SW480 (cell line): ENCODE results near the gene RAB3A.
"Not testable (repeated sequence)": the region's sequence is repeated elsewhere in the genome, so short reads cannot be mapped to it uniquely, and the experiment has no call there.

Experiments used
- DNase-seq: peaks from one replicate; pipeline ENCODE4 v3.0.0-alpha.2; 2016; ENCODE audit warnings: low spot score

Gene RAB3A

DNA sequence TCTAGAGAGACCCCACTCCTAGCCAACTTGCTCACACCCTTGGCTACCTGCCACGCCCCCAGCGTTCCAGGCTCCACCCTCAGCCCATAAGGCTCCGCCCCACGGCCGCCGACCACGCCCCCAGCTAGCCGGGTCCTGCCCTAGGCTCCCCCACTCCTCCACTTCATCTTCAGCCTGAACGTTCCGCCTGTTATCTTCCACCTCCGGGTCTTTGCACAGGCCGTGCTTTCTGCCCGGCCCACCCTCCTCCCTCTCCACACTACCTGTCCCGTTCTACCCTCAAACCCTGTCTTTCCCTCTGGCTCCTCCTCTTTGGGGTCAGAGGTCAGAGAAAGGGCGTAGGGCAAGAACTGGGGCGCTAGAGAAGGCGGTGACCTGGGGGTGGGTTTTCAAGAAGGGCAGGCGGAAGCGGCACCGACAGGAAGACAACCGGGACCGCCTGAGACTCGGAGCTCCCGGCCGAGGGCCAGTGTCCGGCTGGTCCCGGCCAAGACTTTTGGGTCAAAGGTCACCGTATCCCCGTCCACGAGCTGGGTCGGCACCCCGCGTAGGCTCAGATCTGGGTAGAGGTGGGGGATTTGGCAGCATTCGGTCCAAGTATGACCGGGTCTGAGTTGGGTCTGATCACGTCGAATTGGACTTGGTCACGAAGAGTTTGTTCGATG is 20.1 kb upstream of the RAB3A start:
- peak; percentile 85 for DNase-seq

DNA sequence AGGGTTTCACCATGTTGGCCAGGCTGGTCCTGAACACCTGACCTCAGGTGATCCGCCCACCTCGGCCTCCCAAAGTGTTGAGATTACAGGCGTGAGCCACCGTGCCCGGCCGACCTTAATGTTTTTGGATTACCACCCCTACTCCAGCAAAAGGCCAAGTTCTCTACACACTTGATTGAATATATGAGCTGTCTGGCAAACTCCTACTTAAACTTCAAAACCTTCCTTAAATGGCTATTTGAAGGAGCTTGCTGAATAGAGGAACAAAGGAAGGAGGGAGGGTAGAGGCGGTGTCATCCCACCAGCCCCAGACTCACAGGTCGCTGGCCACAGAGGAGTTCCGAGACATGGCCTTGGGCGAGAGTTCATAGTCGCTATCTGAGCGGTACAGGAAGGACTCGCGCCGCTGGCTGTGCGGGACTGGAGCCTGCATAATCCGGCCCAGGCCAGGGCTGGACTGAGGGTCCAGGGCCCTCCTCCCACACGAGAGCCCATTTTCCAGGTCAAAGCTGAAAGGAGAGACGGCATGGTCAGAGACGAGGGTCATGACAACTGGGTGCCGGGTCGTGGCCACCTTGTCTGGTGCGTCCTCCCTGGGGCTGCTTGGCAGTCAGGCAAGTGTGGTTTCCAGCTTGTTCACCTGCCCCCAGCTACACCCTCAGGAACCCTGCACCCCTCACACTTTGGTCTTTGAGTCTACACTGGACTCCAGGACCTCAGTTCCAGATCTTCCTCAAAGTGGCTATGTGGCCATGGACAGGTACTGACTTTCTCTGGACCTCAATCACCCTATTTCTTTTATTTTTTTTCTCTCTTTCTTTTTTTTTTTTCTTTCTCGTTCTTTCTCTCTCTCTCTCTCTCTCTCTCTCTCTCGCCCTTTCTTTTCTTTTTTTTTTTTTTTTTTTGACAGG is 18.2 kb upstream of the RAB3A start:
- no peak for DNase-seq

DNA sequence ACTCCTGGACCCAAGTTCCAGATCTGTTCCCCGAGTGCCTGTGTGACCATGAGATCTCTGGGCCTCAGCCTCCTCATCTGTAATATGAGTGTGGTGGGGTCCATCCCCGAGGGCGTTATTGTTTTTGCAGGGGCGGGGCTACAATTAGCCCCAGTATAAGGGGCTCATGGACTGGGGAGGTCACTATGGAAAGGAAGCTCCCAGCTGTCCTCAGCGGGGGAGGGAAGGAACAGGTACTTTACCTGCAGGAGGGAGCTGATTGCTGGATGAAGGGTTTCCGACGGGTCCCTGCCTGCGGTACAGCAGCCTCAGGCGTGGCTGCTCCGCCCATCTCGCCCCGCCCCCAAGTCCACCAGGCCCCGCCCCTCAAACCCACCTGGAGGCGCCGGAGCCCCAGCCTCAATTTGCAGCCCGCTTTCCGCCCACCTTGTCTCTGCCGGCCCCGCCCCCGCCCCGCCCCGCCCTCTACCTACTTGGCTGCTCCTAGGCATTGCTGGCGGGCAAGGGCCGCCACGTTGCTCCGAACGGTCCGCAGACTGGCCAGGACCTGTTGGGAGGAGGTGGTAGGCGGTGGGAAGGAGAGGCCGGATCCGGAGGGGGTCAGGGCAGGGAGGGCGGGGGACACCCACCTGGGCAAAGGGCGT is 16.9 kb upstream of the RAB3A start:
- peak; percentile 49 for DNase-seq

DNA sequence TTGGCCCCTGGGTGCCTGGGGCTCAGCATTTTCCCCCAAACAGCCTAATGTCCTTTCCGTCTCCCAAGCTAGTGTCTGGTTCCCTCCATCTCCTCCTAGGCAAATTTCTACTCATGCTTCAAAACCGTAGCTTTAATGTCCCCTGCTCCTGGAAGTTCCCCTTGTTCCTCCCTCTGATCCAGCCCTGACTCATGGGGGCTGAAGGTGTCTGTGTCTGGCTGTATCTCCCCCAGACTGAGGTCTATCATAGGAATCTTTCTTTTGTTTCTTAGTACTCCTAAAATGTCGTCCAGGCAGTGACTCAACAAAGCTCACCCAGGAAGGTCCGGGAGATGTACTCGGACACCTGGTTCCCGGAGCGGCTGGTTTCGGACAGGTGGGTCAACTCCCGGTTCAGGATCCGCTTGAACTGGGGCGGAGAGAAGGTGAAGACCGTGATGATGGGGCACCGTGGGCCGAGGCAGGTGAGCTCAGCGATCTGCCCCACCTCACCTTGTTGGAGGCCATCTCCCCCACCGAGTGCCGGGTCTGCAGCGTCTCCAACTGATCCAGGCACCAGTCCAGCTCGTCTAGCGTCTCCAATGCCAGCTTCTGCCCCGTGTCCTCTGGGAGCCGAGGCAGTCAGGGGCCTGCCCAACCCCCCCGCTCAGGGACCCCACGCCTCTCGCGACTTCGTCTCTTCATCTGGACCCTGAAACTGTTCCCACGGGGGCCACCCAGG is 16.2 kb upstream of the RAB3A start:
- DNase-seq, result no peak

DNA sequence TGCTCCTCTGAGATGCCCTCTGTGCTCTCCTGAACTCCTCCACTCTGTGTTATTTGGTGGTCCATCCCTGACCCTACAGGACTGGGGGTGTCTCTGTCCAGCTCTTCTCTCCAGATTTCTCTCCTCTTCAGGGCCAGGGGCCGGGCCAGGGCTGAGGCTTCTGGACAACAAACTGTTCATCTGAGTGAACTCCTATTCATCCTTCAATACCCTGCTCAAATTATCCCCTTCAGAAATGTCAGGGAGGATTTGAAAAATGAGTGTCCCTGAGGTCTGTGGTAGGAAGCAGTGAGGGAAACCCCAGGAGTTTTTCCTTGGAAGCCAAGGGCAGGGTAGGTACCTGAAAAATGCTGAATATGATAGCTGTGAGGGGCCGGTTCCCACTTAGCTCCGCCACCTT is 14.8 kb upstream of the RAB3A start:
- DNase-seq, result no peak

DNA sequence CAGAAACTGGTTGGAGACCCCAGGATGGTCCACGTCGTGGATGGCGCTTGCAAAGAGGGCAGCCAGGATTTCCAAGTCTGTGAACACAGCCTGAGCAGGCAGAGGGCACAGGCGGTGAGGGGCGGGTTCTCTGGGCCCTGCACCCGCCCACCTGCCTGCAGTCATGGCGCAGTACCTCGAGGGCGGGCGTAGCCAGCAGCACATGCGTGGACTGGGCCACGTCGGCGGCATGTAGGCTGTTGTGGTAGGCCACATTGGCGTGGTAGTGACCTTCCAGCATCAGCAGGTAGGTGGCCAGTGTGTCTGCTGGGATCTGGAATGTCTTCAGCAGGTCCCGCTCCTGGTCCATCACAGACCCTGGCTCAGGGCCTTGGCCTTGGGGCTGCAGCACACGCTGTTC is 14.3 kb upstream of the RAB3A start:
- DNase-seq, result no peak

DNA sequence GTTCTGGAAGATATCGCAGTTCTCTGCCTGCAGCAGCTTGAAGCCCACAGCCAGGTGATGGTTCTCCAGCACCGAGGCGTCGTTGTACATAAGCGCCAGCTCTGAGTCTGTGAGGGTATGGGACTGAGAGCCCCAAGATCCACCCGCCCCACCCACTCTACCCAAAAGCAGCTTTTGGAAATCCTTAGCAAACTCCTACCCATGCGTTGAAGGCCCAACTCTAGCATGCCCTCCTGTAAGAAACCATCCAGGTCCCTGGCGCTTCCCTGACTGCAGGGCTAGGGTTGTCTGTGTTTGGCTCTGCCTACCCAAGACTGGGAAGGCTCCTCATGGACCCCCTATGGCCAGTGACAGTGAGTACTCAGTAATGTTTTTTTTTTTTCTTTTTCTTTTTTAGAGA is 12.9 kb upstream of the RAB3A start:
- no peak for DNase-seq

DNA sequence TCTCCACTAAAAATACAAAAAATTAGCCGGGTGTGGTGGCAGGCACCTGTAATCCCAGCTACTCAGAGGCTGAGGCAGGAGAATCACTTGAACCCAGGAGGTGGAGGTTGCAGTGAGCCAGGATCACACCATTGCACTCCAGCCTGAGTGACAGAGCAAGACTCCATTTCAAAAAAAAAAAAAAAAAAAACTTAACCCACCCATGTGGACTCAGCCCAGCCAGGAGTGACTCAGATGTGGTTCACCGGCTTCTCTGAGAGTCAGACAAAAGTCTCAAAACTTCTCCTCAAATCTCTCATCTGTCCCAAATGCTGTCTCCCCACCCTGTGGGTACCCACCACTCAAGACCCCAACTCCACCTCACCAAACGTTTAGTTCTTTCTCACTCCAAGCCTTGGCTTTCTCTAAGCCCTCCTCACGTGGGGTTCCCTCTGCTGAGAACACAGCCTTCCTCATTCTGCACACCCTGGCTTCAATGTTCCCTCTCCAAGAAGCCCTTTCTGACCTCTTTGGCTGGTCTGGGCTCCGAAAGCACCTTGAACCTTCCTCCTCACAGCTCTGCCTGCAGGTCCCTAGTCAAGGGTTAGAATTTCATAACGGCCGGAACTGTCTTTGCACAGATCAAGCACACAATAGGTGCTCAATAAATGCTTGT is 11.1 kb upstream of the RAB3A start:
- DNase-seq, result no peak

DNA sequence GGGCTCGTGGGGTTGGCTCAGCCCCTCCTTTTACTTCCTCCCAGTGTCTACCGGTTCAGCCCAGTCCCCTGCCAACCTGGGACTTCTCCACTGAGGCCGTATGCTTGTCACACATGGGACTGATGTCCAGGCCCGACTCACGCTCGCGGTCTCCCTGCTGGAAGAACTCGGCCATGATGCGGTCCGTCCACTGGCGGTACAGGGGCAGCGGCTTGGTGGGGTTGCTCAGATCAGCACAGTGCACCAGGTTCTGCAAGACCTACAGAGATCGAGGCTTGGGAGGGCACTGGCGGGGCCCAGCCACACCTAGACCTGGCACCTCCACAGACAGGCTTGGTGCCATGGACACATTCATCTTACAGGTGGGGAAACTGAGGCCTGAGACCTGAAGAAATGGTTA is 7.8 kb upstream of the RAB3A start:
- no peak for DNase-seq

DNA sequence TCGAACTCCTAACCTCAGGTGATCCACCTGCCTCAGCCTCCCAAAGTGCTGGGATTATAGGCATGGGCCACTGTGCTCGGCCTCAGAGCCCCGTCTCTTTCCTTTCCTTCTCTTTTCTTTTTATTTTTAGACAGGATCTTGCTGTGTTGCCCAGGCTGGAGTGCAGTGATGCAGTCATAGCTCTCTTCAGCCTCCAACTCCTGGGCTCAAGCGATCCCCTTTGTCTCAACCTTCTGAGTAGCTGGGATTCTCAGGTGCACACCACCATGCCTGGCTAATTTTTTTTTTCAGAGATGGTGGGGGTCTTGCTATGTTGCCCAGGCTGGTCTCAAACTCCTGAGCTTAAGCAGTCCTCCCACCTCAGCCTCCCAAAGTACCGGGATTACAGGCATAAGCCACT is 6.1 kb upstream of the RAB3A start:
- not testable (repeated sequence) for DNase-seq

DNA sequence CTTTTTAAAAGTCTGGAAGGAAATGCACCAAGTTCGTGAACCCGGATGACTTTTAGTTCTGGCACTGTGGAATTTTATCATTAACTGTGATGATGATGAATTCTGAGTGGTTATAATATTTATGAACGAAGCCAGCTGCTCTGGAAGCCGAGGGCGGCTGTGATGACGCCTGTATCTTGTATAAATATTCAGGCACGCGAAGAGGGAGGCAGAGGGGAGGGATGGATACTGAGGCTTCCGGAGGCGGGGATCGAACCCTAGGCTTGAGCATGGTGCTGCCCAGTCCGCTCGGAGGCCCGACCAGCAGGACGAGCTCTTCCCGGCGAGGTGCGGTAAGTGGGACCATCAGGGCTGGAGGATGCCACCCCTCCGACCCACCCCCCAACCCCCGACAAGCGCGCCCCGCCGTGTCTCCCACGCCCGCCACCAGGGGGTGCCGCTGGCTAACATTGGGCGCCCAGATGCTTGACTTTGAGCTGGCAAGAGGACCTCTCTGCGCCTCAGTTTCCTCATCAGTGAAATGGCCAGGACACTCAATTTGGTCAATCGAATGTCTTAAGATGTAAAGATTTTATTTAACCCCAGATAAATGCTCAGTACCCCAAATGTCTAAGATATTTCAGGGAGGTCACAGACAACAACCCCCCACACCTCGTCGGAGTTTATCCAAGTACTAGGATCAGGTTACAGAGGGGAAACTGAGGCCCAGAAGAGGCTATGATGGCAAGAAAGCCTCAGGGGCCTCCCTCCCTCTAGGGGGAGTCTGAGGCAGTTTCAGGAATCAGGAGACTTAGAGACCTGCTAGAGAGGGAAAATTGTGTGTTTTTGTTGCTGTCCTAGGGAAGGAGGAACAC is 4.5 kb upstream of the RAB3A start:
- no peak for DNase-seq

DNA sequence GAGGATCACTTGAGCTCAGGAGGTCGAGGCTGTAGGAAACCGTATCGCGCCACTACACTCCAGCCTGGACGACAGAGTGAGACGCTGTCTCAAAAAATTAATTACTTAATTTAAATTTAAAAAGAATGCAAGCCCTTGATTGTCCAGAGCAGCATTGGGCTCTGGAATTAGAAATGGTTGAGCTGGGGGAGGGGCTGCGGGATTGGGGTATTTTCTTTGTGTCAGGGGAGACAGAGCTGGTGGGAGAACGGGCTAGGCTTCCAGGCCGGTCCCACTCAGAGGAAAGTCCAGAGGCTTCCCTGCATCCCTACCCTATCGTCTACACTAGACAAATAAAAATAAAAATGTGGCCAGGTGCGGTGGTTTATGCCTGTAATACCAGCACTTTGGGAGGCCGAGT is 2.2 kb upstream of the RAB3A start:
- no peak for DNase-seq

DNA sequence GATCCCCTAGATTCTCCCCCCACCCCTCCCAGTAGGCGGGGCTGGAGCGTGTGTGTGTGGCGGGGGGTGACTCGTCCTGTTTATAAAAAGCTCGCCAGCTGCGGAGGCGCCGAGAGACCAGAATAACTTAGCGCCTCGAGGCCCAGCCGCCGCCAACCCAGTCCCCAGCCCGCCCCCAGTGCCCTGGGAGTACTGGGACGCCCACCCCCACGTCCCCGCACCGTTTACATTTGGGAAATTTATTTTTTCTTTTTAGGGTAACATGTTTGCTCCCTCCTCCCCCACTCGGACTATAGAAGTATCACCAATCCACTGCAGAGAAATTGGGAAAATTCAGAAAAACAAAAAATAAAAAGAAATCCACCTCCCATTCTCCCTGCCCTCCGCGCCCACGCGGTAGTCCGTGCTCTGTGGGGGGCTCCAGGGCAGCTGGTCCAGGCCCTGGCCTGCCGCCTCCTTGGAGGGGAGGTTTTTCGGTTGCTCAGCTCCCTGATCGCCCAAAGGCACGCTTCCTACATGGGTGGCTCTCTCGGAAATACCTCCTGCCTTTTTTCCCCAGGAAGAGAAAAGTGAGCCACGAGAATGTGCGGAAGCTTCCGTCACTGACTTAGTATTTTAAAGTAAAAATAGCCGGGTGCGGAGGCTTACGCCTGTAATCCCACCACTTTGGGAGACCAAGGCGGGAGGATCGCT is 1.5 kb upstream of the RAB3A start:
- no peak for DNase-seq

DNA sequence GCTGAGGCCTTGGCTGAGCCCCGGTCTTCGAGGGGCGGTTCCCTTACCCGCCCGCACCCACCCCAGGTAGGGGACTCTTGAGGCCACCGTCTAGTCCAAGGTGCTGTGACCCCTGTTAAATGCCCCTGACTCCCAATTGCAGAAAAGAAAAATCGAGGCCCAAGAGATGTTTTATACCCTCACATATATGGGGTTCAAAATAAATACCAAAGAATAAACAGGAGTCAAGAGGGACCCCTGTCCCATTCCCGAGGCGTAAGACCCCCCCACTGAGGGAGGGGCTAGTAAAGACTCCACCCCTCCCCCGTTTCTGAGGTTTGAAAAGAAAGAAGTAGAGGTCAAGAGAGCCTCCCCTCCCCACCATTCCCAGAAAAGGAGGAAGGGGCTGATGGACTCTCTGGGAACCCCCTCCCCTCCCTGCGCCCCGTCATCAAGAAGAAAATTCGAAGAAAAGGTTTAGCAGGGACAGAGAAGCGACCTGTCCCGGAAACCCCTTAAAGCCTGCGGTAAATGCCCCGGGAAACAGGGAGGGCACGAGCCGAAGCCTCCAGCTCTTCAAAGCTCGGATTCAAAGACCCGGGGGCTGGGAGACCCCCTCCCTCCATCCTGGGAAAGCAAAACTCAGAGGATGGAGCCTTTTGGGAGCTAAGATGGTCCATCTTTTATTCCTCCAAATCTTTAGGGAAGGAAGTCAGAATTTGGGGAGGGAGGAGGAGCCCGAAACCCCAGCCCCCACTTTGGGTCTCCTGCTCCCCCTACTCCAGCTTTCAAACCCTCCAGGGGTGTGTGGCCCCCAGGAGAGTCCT is 755 bp upstream of the RAB3A start:
- DNase-seq, result no peak

DNA sequence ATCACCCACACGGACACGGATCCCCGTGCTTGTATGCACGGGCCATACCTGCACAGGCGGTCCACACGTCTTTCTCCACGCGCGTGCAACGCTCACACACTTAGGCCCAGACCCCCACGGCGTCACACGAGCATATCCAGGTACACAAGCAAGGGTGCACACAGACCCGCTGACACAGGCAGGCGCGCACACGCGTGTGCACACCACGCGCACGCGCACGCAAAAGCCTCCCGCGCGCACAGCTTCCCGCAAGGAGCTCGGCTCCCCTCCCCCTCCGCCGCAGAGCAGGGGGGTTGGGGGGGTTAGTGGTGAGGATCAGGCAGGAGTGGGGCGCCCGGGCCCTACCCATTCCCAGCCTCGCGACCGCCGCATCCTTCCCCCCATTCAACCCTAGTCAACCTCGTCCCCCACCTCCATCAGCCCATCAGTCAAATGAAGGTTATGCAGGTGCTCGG is 407 bp downstream of the RAB3A start:
- no peak for DNase-seq

DNA sequence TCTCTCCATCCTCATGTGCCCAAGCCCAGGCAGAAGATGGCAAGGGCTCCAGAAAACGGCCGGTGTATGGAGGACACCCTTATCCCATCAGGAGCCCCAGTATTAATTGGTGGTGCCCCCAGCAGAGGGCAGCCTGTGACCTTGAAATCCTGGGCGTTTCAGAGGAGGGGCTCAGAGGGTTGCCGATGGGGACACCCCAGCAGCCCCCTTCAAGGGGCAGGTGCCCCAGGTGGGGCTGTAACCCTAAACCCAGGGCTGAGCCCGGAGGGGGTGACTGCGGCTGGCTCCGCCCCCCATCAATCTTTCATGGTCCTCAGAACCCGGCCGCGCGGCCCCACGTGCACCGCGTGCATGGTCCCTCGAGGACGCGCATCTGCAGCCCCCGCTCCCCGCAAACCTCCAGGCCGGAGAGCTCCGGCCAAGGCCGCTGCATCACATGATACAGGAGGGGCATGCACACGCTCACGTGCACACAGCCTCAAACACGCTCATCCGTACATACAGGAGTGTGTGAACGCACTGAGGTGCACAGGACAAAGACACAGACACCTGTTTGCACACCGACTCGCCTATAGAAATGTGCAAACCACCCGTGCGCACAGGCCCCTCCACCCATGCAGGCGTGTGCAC is 949 bp downstream of the RAB3A start:
- no peak for DNase-seq

DNA sequence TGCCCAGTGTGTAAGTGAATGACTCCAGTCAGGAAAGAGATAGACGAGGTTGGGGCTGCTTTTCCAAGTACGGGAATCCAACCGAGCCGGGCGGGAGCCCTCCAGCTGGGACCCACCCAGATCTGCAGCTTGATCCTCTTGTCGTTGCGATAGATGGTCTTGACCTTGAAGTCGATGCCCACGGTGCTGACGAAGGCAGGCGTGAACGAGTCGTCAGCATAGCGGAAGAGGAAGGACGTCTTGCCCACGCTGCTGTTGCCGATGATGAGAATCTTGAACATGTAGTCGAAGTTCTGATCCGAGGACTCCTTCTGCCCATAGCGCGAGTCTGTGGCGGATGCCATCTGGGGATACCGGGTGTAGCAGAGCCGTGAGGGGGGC is 1.5 kb downstream of the RAB3A start:
- no peak for DNase-seq

DNA sequence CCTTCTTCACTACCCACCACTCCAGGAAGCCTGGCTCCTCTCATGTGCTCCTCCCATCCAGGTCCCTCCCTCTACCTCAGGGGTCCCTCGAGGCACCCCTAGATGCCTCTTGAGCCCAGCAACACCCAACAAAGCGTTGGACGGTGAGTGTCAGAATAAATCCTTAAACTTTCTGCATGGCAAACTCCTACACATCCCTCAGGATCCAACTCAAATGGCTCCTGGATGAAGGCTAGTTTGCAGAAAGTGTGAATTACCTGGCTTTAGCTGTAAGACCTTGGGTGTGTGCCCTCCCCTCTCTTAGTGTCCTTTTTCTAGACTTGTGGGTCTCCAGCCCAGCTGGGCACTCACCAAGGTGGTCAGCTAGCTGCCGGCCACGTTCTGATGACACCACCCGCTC is 5.5 kb downstream of the RAB3A start:
- no peak for DNase-seq

DNA sequence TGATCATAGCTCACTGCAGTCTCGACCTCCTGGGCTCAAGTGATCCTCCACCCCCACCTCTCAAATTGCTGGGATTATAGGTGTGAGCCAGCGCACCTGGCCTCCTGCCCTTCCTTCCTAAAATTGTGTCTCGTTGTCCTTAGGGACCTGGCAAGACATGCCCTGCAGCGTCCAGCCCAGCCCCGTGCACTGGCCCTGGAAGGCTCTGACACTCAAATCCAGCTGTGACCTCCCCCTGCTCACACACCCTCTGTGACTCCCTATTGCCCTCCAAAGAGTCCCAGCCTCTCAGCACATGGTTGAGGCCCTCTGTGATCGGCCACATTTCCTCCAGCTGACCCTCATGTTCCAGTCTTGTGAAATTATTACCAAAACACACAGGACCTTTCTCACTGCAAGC is 5.9 kb downstream of the RAB3A start:
- DNase-seq, result no peak
